GM19025 (cell line): ENCODE results near the gene CLDN9.
A peak's percentile ranks its signal among the peaks of the same experiment; 100 is the strongest.
"Not testable (repeated sequence)": the region's sequence is repeated elsewhere in the genome, so short reads cannot be mapped to it uniquely, and the experiment has no call there.

ENCODE experiments used
- ATAC-seq: cut with Tn5 transposase; IDR thresholded peaks from one replicate; pipeline ENCODE4 v1.9.1; 2021; ENCODE audit warnings: mild to moderate bottlenecking, low read depth, moderate library complexity; ENCODE audit not compliant: unreplicated experiment

Gene CLDN9

GRCh38 chr16:3052571-3053329 lies 40.0 kb downstream of the CLDN9 start:
- not testable (repeated sequence) for ATAC-seq

GRCh38 chr16:3053330-3053710 lies 40.6 kb downstream of the CLDN9 start:
- ATAC-seq: not testable (repeated sequence)

- ATAC-seq: no peak
These were observed 42.4 kb downstream of the CLDN9 start for GRCh38 chr16:3054965-3055733.

GRCh38 chr16:3055734-3056115 lies 43.0 kb downstream of the CLDN9 start:
- not testable (repeated sequence) for ATAC-seq

- ATAC-seq: no peak
These were observed 43.8 kb downstream of the CLDN9 start for GRCh38 chr16:3056336-3057180.

GRCh38 chr16:3057181-3058138 lies 44.7 kb downstream of the CLDN9 start:
- no peak for ATAC-seq

- no peak for ATAC-seq
These were observed 45.7 kb downstream of the CLDN9 start for GRCh38 chr16:3058139-3059030.

GRCh38 chr16:3059041-3059722 lies 46.5 kb downstream of the CLDN9 start:
- peak; percentile 77 for ATAC-seq

- no peak for ATAC-seq
These were observed 47.1 kb downstream of the CLDN9 start for GRCh38 chr16:3059723-3060242.

- ATAC-seq: no peak
These were observed 47.8 kb downstream of the CLDN9 start for GRCh38 chr16:3060339-3061127.

GRCh38 chr16:3062553-3062952 lies 49.8 kb downstream of the CLDN9 start:
- no peak for ATAC-seq

GRCh38 chr16:3063625-3064386 lies 51.1 kb downstream of the CLDN9 start:
- no peak for ATAC-seq
